Fibroblast of mammary gland (primary cell): Measurements from ENCODE around the gene NAGA.

Source experiments
- DNase-seq: peaks from one replicate; pipeline ENCODE4 v3.0.0-alpha.2; 2010; ENCODE audit warnings: low read depth
- H3K4me3 ChIP-seq: 2 replicates; pipeline ENCODE4 v1.5.1; 2011; ENCODE audit warnings: low read depth, mild to moderate bottlenecking, low read length, moderate library complexity; ENCODE audit not compliant: control insufficient read depth
- CTCF ChIP-seq: conservative IDR thresholded peaks from 2 replicates; pipeline ENCODE4 v1.5.1; 2011; ENCODE audit warnings: low read depth, low read length, inconsistent platforms; ENCODE audit not compliant: control insufficient read depth, insufficient read depth

Gene NAGA

GRCh38 chr22:42101199-42101598, 30.6 kb upstream of the NAGA start:
- TF ChIP-seq CTCF, result no peak
- no peak overlapping the region for H3K4me3 ChIP-seq
- DNase-seq, result no peak

- DNase-seq, result no peak
- peak overlapping the region; percentile 89 for H3K4me3 ChIP-seq
- no peak for TF ChIP-seq CTCF
Observed at GRCh38 chr22:42091455-42091782, 20.8 kb upstream of the NAGA start.

DNA sequence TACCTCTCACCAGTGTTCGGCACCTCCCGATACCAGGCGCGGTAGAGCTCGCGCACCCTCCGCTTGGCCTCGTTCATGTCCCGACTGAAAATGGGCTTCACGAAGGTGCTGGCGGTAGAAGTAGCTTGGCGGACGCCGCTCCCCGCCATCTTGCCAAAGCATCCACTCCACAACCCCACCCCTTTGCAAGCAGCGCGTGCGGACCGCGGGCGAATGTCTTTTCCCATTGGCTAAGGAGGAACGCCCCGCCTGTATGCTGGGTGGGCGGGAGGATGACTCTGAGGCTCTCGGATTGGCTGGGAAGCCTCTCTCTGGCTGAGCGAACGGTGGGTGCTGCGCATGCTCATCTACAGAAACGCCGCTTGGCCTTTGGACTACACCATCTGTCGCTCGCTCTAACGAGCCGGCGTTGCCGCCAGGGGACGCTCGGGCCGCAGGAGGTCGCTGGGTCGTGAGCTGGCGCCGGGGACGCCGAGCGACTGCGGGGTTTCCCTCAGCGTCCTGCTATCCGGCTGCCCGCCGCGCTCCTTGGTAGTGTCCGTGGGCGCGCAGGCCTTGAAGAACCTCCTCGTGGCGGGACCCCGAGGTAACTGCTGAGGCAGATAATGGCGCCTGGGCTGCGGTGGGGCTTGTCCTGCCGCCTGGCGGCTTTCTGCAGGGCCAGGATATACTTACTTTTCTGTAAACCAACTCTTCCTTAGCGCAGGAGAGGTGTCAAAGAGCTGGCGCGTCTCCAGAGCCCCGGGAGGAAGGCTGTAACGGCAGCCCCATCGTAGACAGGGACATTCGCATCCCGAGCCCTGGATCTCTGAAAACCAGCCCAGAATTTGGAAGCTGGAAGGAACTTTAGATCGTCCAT, 20.2 kb upstream of the NAGA start, which contains the start of gene NDUFA6:
TSS of gene NDUFA6 (minus strand) at position 177 of the 859 bp plus-strand sequence. CDS start at position 149, 28 bp downstream.
- peak; percentile 51 for TF ChIP-seq CTCF
- DNase-seq, result peak; percentile 98
- peak within 1 kb of the TSS; percentile 89 for H3K4me3 ChIP-seq

GRCh38 chr22:42086051-42086450, 15.4 kb upstream of the NAGA start:
- TF ChIP-seq CTCF, result no peak
- no peak for DNase-seq
- no peak overlapping the region for H3K4me3 ChIP-seq

DNA sequence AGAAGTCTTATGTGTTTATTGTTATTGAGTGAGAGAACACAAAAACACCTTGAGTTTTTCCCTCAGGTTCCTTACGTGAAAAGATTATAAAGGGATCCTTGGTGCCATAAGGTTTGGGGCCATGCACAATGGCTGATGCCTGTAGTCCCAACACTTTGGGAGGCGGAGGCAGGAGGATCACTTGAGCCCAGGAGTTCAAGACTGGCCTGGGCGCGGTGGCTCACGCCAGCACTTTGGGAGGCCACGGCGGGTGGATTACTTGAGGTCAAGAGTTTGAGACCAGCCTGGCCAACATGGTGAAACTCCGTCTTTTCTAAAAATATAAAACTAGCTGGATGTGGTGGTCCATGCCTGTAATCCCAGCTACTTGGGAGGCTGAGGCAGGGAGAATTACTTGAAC, 14.3 kb upstream of the NAGA start:
- DNase-seq, result no peak
- TF ChIP-seq CTCF, result no peak

DNA sequence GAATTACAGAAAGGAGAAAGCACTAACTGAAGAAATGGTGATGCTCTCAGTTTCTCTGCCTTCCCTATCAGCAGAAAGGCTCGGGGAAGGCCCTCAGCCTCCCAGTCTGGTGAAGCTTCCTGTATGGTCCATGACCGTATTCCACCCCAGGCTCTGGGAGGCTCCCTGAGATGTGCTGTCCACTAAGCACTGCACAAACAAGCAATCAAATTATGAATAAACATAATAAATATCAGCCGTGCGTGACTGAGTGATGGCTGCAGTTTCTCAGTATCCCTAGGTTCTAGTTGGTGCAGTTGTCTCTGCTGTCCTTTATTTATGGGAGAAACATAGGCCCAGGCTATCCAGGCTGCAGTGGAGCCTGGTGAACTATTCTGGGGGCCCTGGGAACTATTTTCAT, 12.5 kb upstream of the NAGA start:
- DNase-seq, result no peak
- no peak overlapping the region for H3K4me3 ChIP-seq
- no peak for TF ChIP-seq CTCF

More for the DNA sequence above, 14.3 kb upstream of the NAGA start:
- no peak overlapping the region for H3K4me3 ChIP-seq
